Stimulated activated CD8-positive, alpha-beta memory T cell treated with anti-CD3 and anti-CD28 coated beads, Interleukin-7, amount 100 ng/mL, for 24 hours (primary cell): ENCODE measurements around the gene SLC17A5.
"Not testable (repeated sequence)": the region's sequence is repeated elsewhere in the genome, so short reads cannot be mapped to it uniquely, and the experiment has no call there.

Experiments
- DNase-seq: peaks from one replicate; pipeline ENCODE4 v3.0.0-alpha.2; 2020; ENCODE audit warnings: low read depth

SLC17A5 gene

GRCh38 chr6:73566486-73566871 lies 87.3 kb downstream of the SLC17A5 start:
- not testable (repeated sequence) for DNase-seq

- no peak for DNase-seq
Measured at GRCh38 chr6:73565767-73566485, 87.9 kb downstream of the SLC17A5 start.

- DNase-seq: no peak
Measured at GRCh38 chr6:73564578-73565345, 89.0 kb downstream of the SLC17A5 start.

- DNase-seq: no peak
Measured at GRCh38 chr6:73562558-73562957, 91.2 kb downstream of the SLC17A5 start.

- DNase-seq: no peak
Measured at GRCh38 chr6:73560853-73561407, 92.9 kb downstream of the SLC17A5 start.

GRCh38 chr6:73560182-73560732 lies 93.5 kb downstream of the SLC17A5 start:
- DNase-seq: no peak

GRCh38 chr6:73559399-73559794 lies 94.4 kb downstream of the SLC17A5 start:
- not testable (repeated sequence) for DNase-seq

- no peak for DNase-seq
Measured at GRCh38 chr6:73558624-73559398, 95.0 kb downstream of the SLC17A5 start.

- DNase-seq: no peak
Measured at GRCh38 chr6:73556836-73557235, 97.0 kb downstream of the SLC17A5 start.

- DNase-seq: not testable (repeated sequence)
Measured at GRCh38 chr6:73555380-73555949, 98.3 kb downstream of the SLC17A5 start.

GRCh38 chr6:73551115-73551514 lies 102.7 kb downstream of the SLC17A5 start:
- not testable (repeated sequence) for DNase-seq

- no peak for DNase-seq
Measured at GRCh38 chr6:73548458-73549446, 105.0 kb downstream of the SLC17A5 start.

- DNase-seq: no peak
Measured at GRCh38 chr6:73547036-73547435, 106.8 kb downstream of the SLC17A5 start.
